Measurements from ENCODE around the gene NDUFA11. TPM values are rescaled to one million over a fixed set of nuclear protein-coding genes. Genes with fewer than 3 reads are reported as not detected.

The NDUFA11 gene
- total and polyA plus RNA-seq, 2 of the 4 experiments (the other 2 are of a cell fraction), result 375 to 1,276 TPM

- 87% methylated on average over 9 of the region's 15 CpGs; no CpG with 5 or more reads in 1 of the 2 experiments for WGBS, 2 experiments (ENCODE audit: extremely low coverage in 2 of 2, insufficient read length in 1 of 2)
- no peak overlapping the region for H3K23ac ChIP-seq (ENCODE audit: low read depth, low read length)
- H4K20me1 ChIP-seq (ENCODE audit: insufficient read depth, low read length), result peaks cover 34% of the 10 kb centered on the region
- H4K8ac ChIP-seq (ENCODE audit: low read depth in 2 of 2, low read length in 2 of 2), result no peak overlapping the region
- no peak overlapping the region for H3K27ac ChIP-seq (ENCODE audit: insufficient read depth, low read length)
- peaks cover 8% of the 10 kb centered on the region for H3K4me1 ChIP-seq (ENCODE audit: control insufficient read depth, insufficient read depth, low read length)
- no peak overlapping the region for H3K4me3 ChIP-seq (ENCODE audit: insufficient read depth, low read depth, low read length)
- H2BK120ac ChIP-seq (ENCODE audit: low read depth, low read length), result no peak overlapping the region
- H2AK9ac ChIP-seq (replicated peaks; ENCODE audit: low read depth, low read length, poor library complexity), result no peak overlapping the region
- dilution Hi-C loops (cut with HindIII; ENCODE audit: low sequenced_read_pairs, unreplicated experiment), result no loop called here
- H3K56ac ChIP-seq (ENCODE audit: extremely low read depth, insufficient read depth, low read length), result no peak overlapping the region
- ChIA-PET CTCF (no interaction called here), POLR2A (ENCODE audit: unreplicated experiment) (no interaction called here)
- H3K79me1 ChIP-seq (ENCODE audit: low read depth in 1 of 2, low read length in 2 of 2), result peaks cover 7 to 22% of the 10 kb centered on the region in 2 experiments; a peak in 3 of 4 replicates
- no peak overlapping the region for H3K9ac ChIP-seq (ENCODE audit: low read depth, low read length)
- H3K9me1 ChIP-seq (ENCODE audit: insufficient read depth, low read length), result no peaks in the 10 kb centered on the region
- H2BK20ac ChIP-seq (ENCODE audit: low read depth, low read length), result no peak overlapping the region
- TF ChIP-seq MXI1 (IDR thresholded peaks at IDR 0.05; ENCODE audit: borderline replicate concordance, low read depth, low read length) (no peak), CHD1 (IDR thresholded peaks at IDR 0.05; ENCODE audit: low read depth, low read length) (no peak), USF2 (IDR thresholded peaks at IDR 0.05; ENCODE audit: low read depth, low read length) (no peak), MAFK (IDR thresholded peaks at IDR 0.05; ENCODE audit: low read depth, low read length) (no peak), RCOR1 (IDR thresholded peaks at IDR 0.05; ENCODE audit: insufficient replicate concordance, low read length) (no peak), BHLHE40 (IDR thresholded peaks at IDR 0.05; ENCODE audit: low read depth, low read length) (no peak), MAZ (IDR thresholded peaks at IDR 0.05; ENCODE audit: borderline replicate concordance, low read depth, low read length) (no peak), CEBPB (IDR thresholded peaks at IDR 0.05; ENCODE audit: low read depth, low read length) (no peak), RFX5 (IDR thresholded peaks at IDR 0.05; ENCODE audit: low read depth, low read length) (no peak), SMC3 (IDR thresholded peaks at IDR 0.05; ENCODE audit: low read depth, low read length) (no peak), NFE2L2 (IDR thresholded peaks at IDR 0.05; ENCODE audit: low read depth, low read length) (no peak), FOS (IDR thresholded peaks at IDR 0.05; ENCODE audit: low read depth, low read length) (no peak), POLR2A (IDR thresholded peaks at IDR 0.05; ENCODE audit: low read depth, low read length) (no peak), RAD21 (IDR thresholded peaks at IDR 0.05; ENCODE audit: low read length) (no peak), CTCF (conservative IDR thresholded peaks at IDR 0.05; ENCODE audit: low read depth, low read length) (no peak), ELK1 (IDR thresholded peaks at IDR 0.05; ENCODE audit: borderline replicate concordance, low read depth, low read length) (no peak)
- H3K14ac ChIP-seq (replicated peaks; ENCODE audit: low read depth, low read length), result no peak overlapping the region
- H4K5ac ChIP-seq (ENCODE audit: low read depth, low read length), result no peak overlapping the region
- in situ Hi-C loops (cut with MboI; ENCODE audit: low sequenced_read_pairs), result no loop called here
- no peak overlapping the region for H3K18ac ChIP-seq (ENCODE audit: low read depth, low read length)
- no peaks in the 10 kb centered on the region for H3K9me3 ChIP-seq (ENCODE audit: control insufficient read depth, insufficient read depth, low read length)
- intact Hi-C loops (cut with micrococcal nuclease), result no loop called here
- no peak overlapping the region for H3K4ac ChIP-seq (ENCODE audit: low read depth, low read length)
- no peak overlapping the region for H2AK5ac ChIP-seq (ENCODE audit: low read depth, low read length)
- H2BK5ac ChIP-seq (ENCODE audit: low read depth, low read length, poor library complexity, severe bottlenecking), result no peak overlapping the region
- peaks cover 22% of the 10 kb centered on the region; the same call in 1 of the 2 replicates for H3K36me3 ChIP-seq (ENCODE audit: control insufficient read depth, insufficient read depth, low read length)
- no peaks in the 10 kb centered on the region for H3K27me3 ChIP-seq (ENCODE audit: control insufficient read depth, insufficient read depth, low read length)
- DNase-seq, result no peak
- ATAC-seq (ENCODE audit: low read depth), result no peak
- no peak overlapping the region for H2BK15ac ChIP-seq (ENCODE audit: low read depth, low read length)
- H3K4me2 ChIP-seq (ENCODE audit: low read depth, low read length), result no peak overlapping the region
- BruUV-seq (replicated peaks), result no TSS peak
- no peak overlapping the region for H2AFZ ChIP-seq (replicated peaks; ENCODE audit: low read length, poor library complexity)
- no peak overlapping the region for H4K91ac ChIP-seq (ENCODE audit: insufficient read depth, low read depth, low read length)
Measured at GRCh38 chr19:5895409-5895808, 8.2 kb downstream of the NDUFA11 start.
